ELF-1 (cell line): ENCODE measurements around the gene MYO5B.
"Not testable (repeated sequence)": the region's sequence is repeated elsewhere in the genome, so short reads cannot be mapped to it uniquely, and the experiment has no call there.

Source experiments
- DNase-seq: peaks from one replicate; pipeline ENCODE4 v3.0.0-alpha.2; 2016; ENCODE audit warnings: low read depth, low spot score

Gene MYO5B

GRCh38 chr18:49837889-49838288 lies 357.1 kb downstream of the MYO5B start:
- DNase-seq, result no peak

GRCh38 chr18:49837316-49837835 lies 357.6 kb downstream of the MYO5B start:
- DNase-seq, result not testable (repeated sequence)

GRCh38 chr18:49835405-49835804 lies 359.5 kb downstream of the MYO5B start:
- no peak for DNase-seq

GRCh38 chr18:49834258-49834657 lies 360.7 kb downstream of the MYO5B start:
- no peak for DNase-seq

GRCh38 chr18:49833814-49834213 lies 361.1 kb downstream of the MYO5B start:
- DNase-seq, result no peak

GRCh38 chr18:49832221-49832647 lies 362.7 kb downstream of the MYO5B start:
- DNase-seq, result no peak

GRCh38 chr18:49827996-49828395 lies 367.0 kb downstream of the MYO5B start:
- no peak for DNase-seq

GRCh38 chr18:49819823-49820671 lies 374.9 kb downstream of the MYO5B start:
- DNase-seq, result no peak

- DNase-seq, result no peak
Measured at GRCh38 chr18:49819071-49819662, 375.8 kb downstream of the MYO5B start.

GRCh38 chr18:49817947-49818346 lies 377.0 kb downstream of the MYO5B start:
- peak; percentile 12 for DNase-seq

GRCh38 chr18:49815927-49816326 lies 379.0 kb downstream of the MYO5B start:
- no peak for DNase-seq

GRCh38 chr18:49814147-49814499 lies 380.8 kb downstream of the MYO5B start:
- DNase-seq, result peak; percentile 81

- peak; percentile 78 for DNase-seq
Measured at GRCh38 chr18:49813319-49814146, 381.4 kb downstream of the MYO5B start, which contains the start of gene ACAA2. Gene ACAA2, minus strand, starts transcription at chr18:49813533. Its CDS starts 49 bp downstream, at chr18:49813484.

GRCh38 chr18:49813069-49813318 lies 382.0 kb downstream of the MYO5B start:
- peak; percentile 56 for DNase-seq

GRCh38 chr18:49812286-49813068 lies 382.5 kb downstream of the MYO5B start:
- no peak for DNase-seq

GRCh38 chr18:49811151-49811938 lies 383.6 kb downstream of the MYO5B start:
- peak; percentile 2 for DNase-seq

GRCh38 chr18:49808553-49809191 lies 386.3 kb downstream of the MYO5B start:
- peak; percentile 4 for DNase-seq

GRCh38 chr18:49804096-49804495 lies 390.9 kb downstream of the MYO5B start:
- DNase-seq, result no peak

GRCh38 chr18:49802623-49803022 lies 392.3 kb downstream of the MYO5B start:
- DNase-seq, result no peak

- DNase-seq, result not testable (repeated sequence)
Measured at GRCh38 chr18:49800491-49800890, 394.5 kb downstream of the MYO5B start.
